WTC11 (cell line): ENCODE measurements around the gene FAM76B. TPM values are rescaled to one million over a fixed set of nuclear protein-coding genes. Genes with fewer than 3 reads are reported as not detected.

ENCODE experiments used
- ATAC-seq: fragments of 200-7000 bp; cut with Tn5 transposase; 2 replicates; pipeline ENCODE4 v1.10.0; 2021; ENCODE audit warnings: mild to moderate bottlenecking, moderate library complexity
- CTCF ChIA-PET: fragments of 300-600 bp; sonication (Branson Sonifier 250); formaldehyde crosslinking; loops from one replicate; lab custom pipeline; 2021; ENCODE audit warnings: antibody characterized with exemption; lab: Charles Lee
- POLR2A ChIA-PET: fragments of 350-600 bp; sonication (Branson Sonifier 250); formaldehyde crosslinking; loops from one replicate; lab custom pipeline; 2021; ENCODE audit warnings: antibody characterized with exemption; lab: Charles Lee
- DNase-seq: peaks from one replicate; pipeline ENCODE4 v3.0.0; 2021; ENCODE audit warnings: low spot score
- H3K27ac Mint-ChIP-seq: 2 replicates; pipeline ENCODE4 v1.8.0; 2021; ENCODE audit warnings: mixed read lengths
- H3K27me3 Mint-ChIP-seq: 2 replicates; pipeline ENCODE4 v1.8.0; 2021; ENCODE audit warnings: low read depth, mild to moderate bottlenecking, moderate library complexity, mixed read lengths
- H3K36me3 Mint-ChIP-seq: 2 replicates; pipeline ENCODE4 v1.8.0; 2021; ENCODE audit warnings: mixed read lengths
- H3K4me1 Mint-ChIP-seq: 2 replicates; pipeline ENCODE4 v1.8.0; 2022; ENCODE audit warnings: mixed read lengths
- H3K4me3 Mint-ChIP-seq: 2 replicates; pipeline ENCODE4 v1.8.0; 2021; ENCODE audit warnings: mild to moderate bottlenecking, moderate library complexity, mixed read lengths
- H3K9me3 Mint-ChIP-seq: 2 replicates; pipeline ENCODE4 v1.8.0; 2021; ENCODE audit warnings: mixed read lengths
- CREM ChIP-seq: sonication (generic); formaldehyde crosslinking; IDR thresholded peaks from 2 replicates; pipeline ENCODE4 v1.8.1; 2022; ENCODE audit warnings: mild to moderate bottlenecking, missing genetic modification reagents, moderate library complexity
- FOXJ3 ChIP-seq: sonication (generic); formaldehyde crosslinking; IDR thresholded peaks from 2 replicates; pipeline ENCODE4 v1.9.0; 2021; ENCODE audit warnings: missing genetic modification reagents, mild to moderate bottlenecking, borderline replicate concordance
- GABPB1 ChIP-seq: sonication (generic); formaldehyde crosslinking; IDR thresholded peaks from 2 replicates; pipeline ENCODE4 v1.8.1; 2023; ENCODE audit warnings: mild to moderate bottlenecking, missing genetic modification reagents
- GTF2I ChIP-seq: fragments of 250-450 bp; sonication (Bioruptor Pico); conservative IDR thresholded peaks from 2 replicates; pipeline ENCODE4 v1.4.0; 2021; ENCODE audit warnings: mild to moderate bottlenecking
- IRF2 ChIP-seq: sonication (generic); formaldehyde crosslinking; IDR thresholded peaks from 2 replicates; pipeline ENCODE4 v1.8.0; 2022; ENCODE audit warnings: low read depth, missing genetic modification reagents, borderline replicate concordance
- KAT7 ChIP-seq: sonication (generic); formaldehyde crosslinking; IDR thresholded peaks from 2 replicates; pipeline ENCODE4 v1.8.1; 2023; ENCODE audit warnings: missing genetic modification reagents, mild to moderate bottlenecking, borderline replicate concordance
- MAX ChIP-seq: sonication (generic); formaldehyde crosslinking; IDR thresholded peaks from 2 replicates; pipeline ENCODE4 v1.8.0; 2022; ENCODE audit warnings: mild to moderate bottlenecking, missing genetic modification reagents
- NFE2L1 ChIP-seq: sonication (generic); formaldehyde crosslinking; IDR thresholded peaks from 2 replicates; pipeline ENCODE4 v1.8.1; 2023; ENCODE audit warnings: missing genetic modification reagents
- NFYB ChIP-seq: sonication (generic); formaldehyde crosslinking; conservative IDR thresholded peaks from 2 replicates; pipeline ENCODE4 v1.8.0; 2022; ENCODE audit warnings: low read depth, missing genetic modification reagents
- NR2C2 ChIP-seq: sonication (generic); formaldehyde crosslinking; IDR thresholded peaks from 2 replicates; pipeline ENCODE4 v1.8.0; 2022; ENCODE audit warnings: mild to moderate bottlenecking, missing genetic modification reagents
- NR3C1 ChIP-seq: sonication (generic); formaldehyde crosslinking; conservative IDR thresholded peaks from 2 replicates; pipeline ENCODE4 v1.8.1; 2023; ENCODE audit warnings: low read depth, mild to moderate bottlenecking, missing genetic modification reagents
- TCF7 ChIP-seq: sonication (generic); formaldehyde crosslinking; IDR thresholded peaks from 2 replicates; pipeline ENCODE4 v1.8.0; 2022; ENCODE audit warnings: mild to moderate bottlenecking, low read depth, missing genetic modification reagents, moderate library complexity
- TEAD1 ChIP-seq: sonication (generic); formaldehyde crosslinking; IDR thresholded peaks from 2 replicates; pipeline ENCODE4 v1.8.0; 2022; ENCODE audit warnings: mild to moderate bottlenecking, missing genetic modification reagents
- TEAD4 ChIP-seq: sonication (generic); formaldehyde crosslinking; IDR thresholded peaks from 2 replicates; pipeline ENCODE4 v1.8.0; 2022; ENCODE audit warnings: mild to moderate bottlenecking, missing genetic modification reagents
- ZNF138 ChIP-seq: sonication (generic); formaldehyde crosslinking; conservative IDR thresholded peaks from 2 replicates; pipeline ENCODE4 v1.8.1; 2022; ENCODE audit warnings: mild to moderate bottlenecking, moderate library complexity, missing genetic modification reagents
- ZNF219 ChIP-seq: sonication (generic); formaldehyde crosslinking; IDR thresholded peaks from 2 replicates; pipeline ENCODE4 v1.8.0; 2023; ENCODE audit warnings: missing genetic modification reagents, mild to moderate bottlenecking, borderline replicate concordance
- ZNF317 ChIP-seq: sonication (generic); formaldehyde crosslinking; IDR thresholded peaks from 2 replicates; pipeline ENCODE4 v1.8.1; 2023; ENCODE audit warnings: low read depth, mild to moderate bottlenecking, moderate library complexity, missing genetic modification reagents, borderline replicate concordance
- ZNF396 ChIP-seq: fragments of 250-450 bp; sonication (Bioruptor Pico); IDR thresholded peaks from 2 replicates; pipeline ENCODE4 v1.8.0; 2021; ENCODE audit warnings: mild to moderate bottlenecking, moderate library complexity, borderline replicate concordance
- ZNF425 ChIP-seq: fragments of 250-450 bp; sonication (Bioruptor Pico); conservative IDR thresholded peaks from 2 replicates; pipeline ENCODE4 v1.9.0; 2021; ENCODE audit warnings: mild to moderate bottlenecking
- total RNA-seq: library from RNA; stranded (reverse); gene quantifications from 3 replicates; pipeline ENCODE4 v1.2.3, GENCODE V29; 2021
- TF ChIP-seq, protein P1 (sequence below): fragments of 200-600 bp; IDR thresholded peaks from 2 replicates; pipeline ENCODE4 v1.8.0; 2022; ENCODE audit warnings: antibody characterized with exemption
- TF ChIP-seq, protein P2 (sequence below): sonication (generic); formaldehyde crosslinking; conservative IDR thresholded peaks from 2 replicates; pipeline ENCODE4 v1.8.1; 2023; ENCODE audit warnings: mild to moderate bottlenecking, low read depth, missing genetic modification reagents, moderate library complexity
- TF ChIP-seq, protein P3 (sequence below): fragments of 250-450 bp; sonication (Bioruptor Pico); IDR thresholded peaks from 2 replicates; pipeline ENCODE4 v1.9.0; 2021; ENCODE audit warnings: moderate library complexity, mild to moderate bottlenecking, inconsistent platforms, borderline replicate concordance

Gene FAM76B
- total RNA-seq, 1 experiment from 2014 or later, result 30.0 TPM

DNA sequence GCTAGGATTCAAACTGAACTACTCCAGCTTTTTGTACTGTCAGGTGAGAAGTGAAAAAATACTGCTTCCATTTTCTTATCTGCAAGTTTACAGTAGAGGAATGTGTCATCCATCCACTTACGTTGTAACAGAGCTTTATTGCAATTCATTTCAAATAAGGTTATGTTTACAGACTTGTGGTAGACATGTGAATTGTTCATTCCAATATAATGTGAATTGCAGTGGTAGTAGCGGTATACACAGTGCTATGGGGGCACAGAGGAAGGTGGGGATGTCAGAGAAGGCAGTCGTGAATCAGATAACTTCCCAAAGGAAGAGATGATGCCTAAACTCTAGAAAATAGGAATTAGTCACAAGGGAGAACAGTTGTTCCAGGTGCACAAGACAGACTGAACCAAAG lies 43.2 kb upstream of the FAM76B start:
- H3K4me1 Mint-ChIP-seq, result no peaks in the 10 kb centered on the region
- no peaks in the 10 kb centered on the region for H3K27me3 Mint-ChIP-seq
- CTCF ChIA-PET, result no interaction called here
- no peak overlapping the region for H3K27ac Mint-ChIP-seq
- no peak for ATAC-seq
- TF ChIP-seq ZNF396 (CRISPR knock-in tag) (no peak), MAX (no peak), ZNF138 (no peak), GTF2I (no peak), CREM (CRISPR knock-in tag) (no peak), NFE2L1 (CRISPR knock-in tag) (no peak), ZNF425 (CRISPR knock-in tag) (no peak), TEAD4 (CRISPR knock-in tag) (no peak), NR2C2 (no peak)
- TF ChIP-seq, protein P1, sequence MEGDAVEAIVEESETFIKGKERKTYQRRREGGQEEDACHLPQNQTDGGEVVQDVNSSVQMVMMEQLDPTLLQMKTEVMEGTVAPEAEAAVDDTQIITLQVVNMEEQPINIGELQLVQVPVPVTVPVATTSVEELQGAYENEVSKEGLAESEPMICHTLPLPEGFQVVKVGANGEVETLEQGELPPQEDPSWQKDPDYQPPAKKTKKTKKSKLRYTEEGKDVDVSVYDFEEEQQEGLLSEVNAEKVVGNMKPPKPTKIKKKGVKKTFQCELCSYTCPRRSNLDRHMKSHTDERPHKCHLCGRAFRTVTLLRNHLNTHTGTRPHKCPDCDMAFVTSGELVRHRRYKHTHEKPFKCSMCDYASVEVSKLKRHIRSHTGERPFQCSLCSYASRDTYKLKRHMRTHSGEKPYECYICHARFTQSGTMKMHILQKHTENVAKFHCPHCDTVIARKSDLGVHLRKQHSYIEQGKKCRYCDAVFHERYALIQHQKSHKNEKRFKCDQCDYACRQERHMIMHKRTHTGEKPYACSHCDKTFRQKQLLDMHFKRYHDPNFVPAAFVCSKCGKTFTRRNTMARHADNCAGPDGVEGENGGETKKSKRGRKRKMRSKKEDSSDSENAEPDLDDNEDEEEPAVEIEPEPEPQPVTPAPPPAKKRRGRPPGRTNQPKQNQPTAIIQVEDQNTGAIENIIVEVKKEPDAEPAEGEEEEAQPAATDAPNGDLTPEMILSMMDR, result no peak
- TF ChIP-seq, protein P2, sequence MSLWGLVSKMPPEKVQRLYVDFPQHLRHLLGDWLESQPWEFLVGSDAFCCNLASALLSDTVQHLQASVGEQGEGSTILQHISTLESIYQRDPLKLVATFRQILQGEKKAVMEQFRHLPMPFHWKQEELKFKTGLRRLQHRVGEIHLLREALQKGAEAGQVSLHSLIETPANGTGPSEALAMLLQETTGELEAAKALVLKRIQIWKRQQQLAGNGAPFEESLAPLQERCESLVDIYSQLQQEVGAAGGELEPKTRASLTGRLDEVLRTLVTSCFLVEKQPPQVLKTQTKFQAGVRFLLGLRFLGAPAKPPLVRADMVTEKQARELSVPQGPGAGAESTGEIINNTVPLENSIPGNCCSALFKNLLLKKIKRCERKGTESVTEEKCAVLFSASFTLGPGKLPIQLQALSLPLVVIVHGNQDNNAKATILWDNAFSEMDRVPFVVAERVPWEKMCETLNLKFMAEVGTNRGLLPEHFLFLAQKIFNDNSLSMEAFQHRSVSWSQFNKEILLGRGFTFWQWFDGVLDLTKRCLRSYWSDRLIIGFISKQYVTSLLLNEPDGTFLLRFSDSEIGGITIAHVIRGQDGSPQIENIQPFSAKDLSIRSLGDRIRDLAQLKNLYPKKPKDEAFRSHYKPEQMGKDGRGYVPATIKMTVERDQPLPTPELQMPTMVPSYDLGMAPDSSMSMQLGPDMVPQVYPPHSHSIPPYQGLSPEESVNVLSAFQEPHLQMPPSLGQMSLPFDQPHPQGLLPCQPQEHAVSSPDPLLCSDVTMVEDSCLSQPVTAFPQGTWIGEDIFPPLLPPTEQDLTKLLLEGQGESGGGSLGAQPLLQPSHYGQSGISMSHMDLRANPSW (CRISPR knock-in tag), result no peak
- TF ChIP-seq, all 79 proteins: peak for 0
- POLR2A ChIA-PET, result no interaction called here
- Mint-ChIP-seq H3K36me3 (peaks cover 53% of the 10 kb centered on the region), H3K4me3 (no peak overlapping the region), H3K9me3 (no peaks in the 10 kb centered on the region)
- no peak for DNase-seq

- Mint-ChIP-seq H3K9me3 (no peaks in the 10 kb centered on the region), H3K4me3 (no peak overlapping the region), H3K36me3 (peaks cover 47% of the 10 kb centered on the region), H3K27ac (no peak overlapping the region), H3K27me3 (no peaks in the 10 kb centered on the region), H3K4me1 (no peaks in the 10 kb centered on the region)
- POLR2A ChIA-PET, result no interaction called here
- no peak for ATAC-seq
- TF ChIP-seq GABPB1 (CRISPR knock-in tag), result no peak
- TF ChIP-seq TCF7 (CRISPR knock-in tag), result no peak
- no peak for TF ChIP-seq FOXJ3 (CRISPR knock-in tag)
- no peak for TF ChIP-seq MAX
- no peak for DNase-seq
- CTCF ChIA-PET, result no interaction called here
Observed at GRCh38 chr11:95831198-95831883, 41.8 kb upstream of the FAM76B start.

- Mint-ChIP-seq H3K4me1 (no peaks in the 10 kb centered on the region), H3K36me3 (peaks cover 49% of the 10 kb centered on the region), H3K27me3 (no peaks in the 10 kb centered on the region), H3K9me3 (no peaks in the 10 kb centered on the region), H3K4me3 (no peak overlapping the region), H3K27ac (no peak overlapping the region)
- ATAC-seq (no peak), DNase-seq (no peak)
- ChIA-PET POLR2A (no interaction called here), CTCF (no interaction called here)
- TF ChIP-seq, protein P3, sequence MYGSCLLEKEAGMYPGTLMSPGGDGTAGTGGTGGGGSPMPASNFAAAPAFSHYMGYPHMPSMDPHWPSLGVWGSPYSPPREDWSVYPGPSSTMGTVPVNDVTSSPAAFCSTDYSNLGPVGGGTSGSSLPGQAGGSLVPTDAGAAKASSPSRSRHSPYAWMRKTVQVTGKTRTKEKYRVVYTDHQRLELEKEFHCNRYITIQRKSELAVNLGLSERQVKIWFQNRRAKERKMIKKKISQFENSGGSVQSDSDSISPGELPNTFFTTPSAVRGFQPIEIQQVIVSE, result no peak
- no peak for TF ChIP-seq KAT7 (CRISPR knock-in tag)
- TF ChIP-seq ZNF317, result no peak
- TF ChIP-seq MAX, result no peak
- TF ChIP-seq NR3C1, result no peak
- no peak for TF ChIP-seq ZNF219 (CRISPR knock-in tag)
- TF ChIP-seq TEAD1 (CRISPR knock-in tag), result no peak
- TF ChIP-seq IRF2, result no peak
- TF ChIP-seq NFYB, result no peak
Observed at GRCh38 chr11:95829580-95830259, 40.1 kb upstream of the FAM76B start.
